ENCODE data around the gene SMIM17. TPM values are rescaled to one million over a fixed set of nuclear protein-coding genes. Genes with fewer than 3 reads are reported as not detected.
"Not testable (repeated sequence)": the region's sequence is repeated elsewhere in the genome, so short reads cannot be mapped to it uniquely, and the experiment has no call there.

The SMIM17 gene
- total RNA-seq, 1 experiment from 2014 or later = not detected

- DNase-seq (ENCODE audit: low spot score) = no peak
Observed at GRCh38 chr19:56660381-56661107, 17.6 kb downstream of the SMIM17 start.

- DNase-seq (ENCODE audit: low spot score) = no peak
Observed at GRCh38 chr19:56661248-56661647, 18.3 kb downstream of the SMIM17 start.

GRCh38 chr19:56663931-56664500, 21.1 kb downstream of the SMIM17 start:
- DNase-seq (ENCODE audit: low spot score) = no peak

- no peak for DNase-seq (ENCODE audit: low spot score)
Observed at GRCh38 chr19:56664511-56664910, 21.6 kb downstream of the SMIM17 start.

- DNase-seq (ENCODE audit: low spot score) = no peak
Observed at GRCh38 chr19:56667311-56667870, 24.4 kb downstream of the SMIM17 start.

- DNase-seq (ENCODE audit: low spot score) = no peak
Observed at GRCh38 chr19:56668676-56669075, 25.7 kb downstream of the SMIM17 start.

GRCh38 chr19:56670401-56670960, 27.5 kb downstream of the SMIM17 start:
- DNase-seq (ENCODE audit: low spot score) = no peak

GRCh38 chr19:56670961-56671612, 28.1 kb downstream of the SMIM17 start:
- no peak for DNase-seq (ENCODE audit: low spot score)

GRCh38 chr19:56671613-56671994, 28.6 kb downstream of the SMIM17 start, which contains the start of gene ZNF835:
Gene ZNF835 (minus strand): TSS chr19:56671757. CDS start chr19:56665198, 6,559 bp downstream.
- DNase-seq (ENCODE audit: low spot score) = no peak

- not testable (repeated sequence) for DNase-seq (ENCODE audit: low spot score)
Observed at GRCh38 chr19:56672610-56673009, 29.7 kb downstream of the SMIM17 start.

- no peak for DNase-seq (ENCODE audit: low spot score)
Observed at GRCh38 chr19:56678205-56678604, 35.2 kb downstream of the SMIM17 start.

- no peak for DNase-seq (ENCODE audit: low spot score)
Observed at GRCh38 chr19:56681702-56682101, 38.7 kb downstream of the SMIM17 start.

- no peak for DNase-seq (ENCODE audit: low spot score)
Observed at GRCh38 chr19:56683116-56683515, 40.2 kb downstream of the SMIM17 start.

- DNase-seq (ENCODE audit: low spot score) = no peak
Observed at GRCh38 chr19:56687031-56687430, 44.1 kb downstream of the SMIM17 start.

- DNase-seq (ENCODE audit: low spot score) = no peak
Observed at GRCh38 chr19:56689198-56689597, 46.2 kb downstream of the SMIM17 start.

- no peak for DNase-seq (ENCODE audit: low spot score)
Observed at GRCh38 chr19:56690670-56691069, 47.7 kb downstream of the SMIM17 start.

GRCh38 chr19:56692206-56692895, 49.4 kb downstream of the SMIM17 start:
- DNase-seq (ENCODE audit: low spot score) = no peak

- no peak for DNase-seq (ENCODE audit: low spot score)
Observed at GRCh38 chr19:56699552-56699951, 56.6 kb downstream of the SMIM17 start.

GRCh38 chr19:56701895-56702294, 58.9 kb downstream of the SMIM17 start:
- no peak for DNase-seq (ENCODE audit: low spot score)

- no peak for DNase-seq (ENCODE audit: low spot score)
Observed at GRCh38 chr19:56705939-56706338, 63.0 kb downstream of the SMIM17 start.

Data from HT-29 (cell line).